Transverse colon (tissue), 4 donors: ENCODE results near the gene ZCWPW1. TPM values are rescaled to one million over a fixed set of nuclear protein-coding genes. Genes with fewer than 3 reads are reported as not detected.

Source experiments
- DNase-seq: peaks from one replicate; pipeline ENCODE4 v3.0.0-alpha.2; 2019
- H3K27ac ChIP-seq, 4 donors: fragments of 200-600 bp; sonication (generic); 2 replicates each; pipeline ENCODE4 v1.5.1; 2016 to 2018; ENCODE audit warnings: inconsistent platforms in 4 of 4
- H3K27me3 ChIP-seq: fragments of 200-600 bp; sonication (generic); 2 replicates; pipeline ENCODE4 v1.5.1; 2017; ENCODE audit warnings: inconsistent platforms
- H3K36me3 ChIP-seq, 4 donors: fragments of 200-600 bp; sonication (generic); 2 replicates each; pipeline ENCODE4 v1.5.1; 2017 to 2019; ENCODE audit warnings: inconsistent platforms in 4 of 4
- H3K4me1 ChIP-seq, 4 donors: fragments of 200-600 bp; sonication (generic); 2 replicates each; pipeline ENCODE4 v1.5.1; 2017 to 2020; ENCODE audit warnings: inconsistent platforms in 4 of 4
- H3K4me3 ChIP-seq, 4 donors: fragments of 200-600 bp; sonication (generic); 1 replicate in 1 of 4; 2 replicates in 3 of 4; pipeline versions ENCODE4 v1.5.1 to v1.6.1; 2017 to 2019; ENCODE audit warnings: inconsistent platforms in 4 of 4
- H3K9me3 ChIP-seq, 2 donors: fragments of 200-600 bp; sonication (generic); 2 replicates each; pipeline ENCODE4 v1.5.1; 2017 to 2019; ENCODE audit warnings: inconsistent platforms in 2 of 2
- CTCF ChIP-seq, 5 experiments: fragments of 200-600 bp in 3 of 5; fragments of 450-650 bp in 2 of 5; sonication (generic) in 3 of 5; IDR thresholded peaks; 1 replicate in 2 of 5; 2 replicates in 3 of 5; pipeline ENCODE4 v1.5.1; 2016 to 2017; ENCODE audit warnings: antibody characterized with exemption in 5 of 5, inconsistent platforms in 3 of 5, mild to moderate bottlenecking in 2 of 5, moderate library complexity in 1 of 5
- EP300 ChIP-seq: sonication (generic); formaldehyde crosslinking; IDR thresholded peaks from one replicate; pipeline ENCODE4 v1.6.1; 2017; ENCODE audit warnings: antibody characterized with exemption, low read depth
- POLR2A ChIP-seq: fragments of 450-650 bp; IDR thresholded peaks from one replicate; pipeline ENCODE4 v1.6.1; 2016; ENCODE audit warnings: antibody characterized with exemption, mild to moderate bottlenecking, moderate library complexity
- POLR2AphosphoS5 ChIP-seq, 3 donors: sonication (generic); formaldehyde crosslinking; IDR thresholded peaks; one replicate each; pipeline ENCODE4 v1.6.1; 2016; ENCODE audit warnings: antibody characterized with exemption in 3 of 3
- WGBS, 2 donors: methylation state at CpG; one replicate each; pipeline ENCODE4 v1.1.5; 2018; ENCODE audit warnings: low coverage in 1 of 2; 5-methylcytosine and 5-hydroxymethylcytosine counted together
- in situ Hi-C, 4 donors: fragments of 200-750 bp; cut with MboI; loops; one replicate each; pipeline versions ENCODE4 v1.15.0 to v1.15.1; 2017; ENCODE audit warnings: low sequenced_read_pairs in 3 of 4, low pct_ligation_motif_present in 1 of 4, low pct_unique_long_range_greater_than_20kb in 1 of 4
- intact Hi-C: fragments of 100-400 bp; cut with DNase I; formaldehyde crosslinking; loops from one replicate; pipeline ENCODE4 v1.15.1; 2023; ENCODE audit warnings: low total_unique reads
- total RNA-seq, 4 donors: library from RNA; depleted of rRNA; stranded (reverse); fragments of >200 nt; gene quantifications; one replicate each; pipeline ENCODE4 v1.1.0, GENCODE V29; 2016

ZCWPW1 gene
- total RNA-seq, 4 donors from 2014 or later: 0.68 to 2.4 (median 0.80) TPM; not detected in 1

- H3K27me3 ChIP-seq: no peaks in the 10 kb centered on the region
- H3K4me3 ChIP-seq: peak overlapping the region in 2 of 4 donors; percentile 97 to 99
- peak overlapping the region; percentile 97 to 98 (median 98) for H3K27ac ChIP-seq
- WGBS, 2 donors: 31 to 38% methylated on average over 2 to 6 of the region's 6 CpGs
- no peaks in the 10 kb centered on the region for H3K36me3 ChIP-seq
- in situ Hi-C loops: loop anchor here in 1 of 4 donors (5.0 kb wide), 1 partner anchor 81 kb away; no protein-coding TSS in a partner anchor
- no peak for TF ChIP-seq POLR2A
- no peaks in the 10 kb centered on the region for H3K9me3 ChIP-seq
- peaks cover 39 to 66% (median 46%) of the 10 kb centered on the region in 4 donors for H3K4me1 ChIP-seq
- intact Hi-C loops: loop anchor here (10.0 kb wide), 1 partner anchor 229 kb away; the partner anchor contains the start of gene POP7
- DNase-seq: no peak
Observed at GRCh38 chr7:100476101-100476780, 47.7 kb upstream of the ZCWPW1 start.

- Histone ChIP-seq H3K36me3 (no peaks in the 10 kb centered on the region), H3K4me3 (peak overlapping the region in 1 of 4 donors; percentile 99), H3K27ac (peak overlapping the region; percentile 97 to 98 (median 98)), H3K9me3 (no peaks in the 10 kb centered on the region), H3K27me3 (no peaks in the 10 kb centered on the region), H3K4me1 (peaks cover 39 to 66% (median 46%) of the 10 kb centered on the region in 4 donors)
- TF ChIP-seq EP300: no peak
- no peak for TF ChIP-seq CTCF (IDR thresholded peaks at IDR 0.05)
- in situ Hi-C loops: loop anchor here in 1 of 4 donors (5.0 kb wide), 1 partner anchor 82 kb away; no protein-coding TSS in a partner anchor
- DNase-seq: no peak
- intact Hi-C loops: loop anchor here (10.0 kb wide), 1 partner anchor 229 kb away; the partner anchor contains the start of gene POP7
- 31% methylated on average over 9 of the region's 9 CpGs; no CpG with 5 or more reads in 1 of the 2 donors for WGBS, 2 donors
Observed at GRCh38 chr7:100475549-100475948, 47.0 kb upstream of the ZCWPW1 start.

- peaks cover 0 to 5% (median 0%) of the 10 kb centered on the region in 4 donors for H3K36me3 ChIP-seq
- peak overlapping the region; percentile 3 to 56 (median 42) for H3K27ac ChIP-seq
- peaks cover 39 to 70% (median 43%) of the 10 kb centered on the region in 4 donors for H3K4me1 ChIP-seq
Observed at GRCh38 chr7:100472854-100473499, 44.5 kb upstream of the ZCWPW1 start.

More at GRCh38 chr7:100472854-100473499, 44.5 kb upstream of the ZCWPW1 start:
- in situ Hi-C loops: loop anchor here (5.0 to 25.0 kb wide), 4 partner anchors 79 to 239 kb away; partner anchors contain the start of genes GIGYF1 (in 2 of the 4), EPO (in 1 of the 4) and POP7 (in 1 of the 4)
- no peak for DNase-seq
- TF ChIP-seq POLR2AphosphoS5 (IDR thresholded peaks at IDR 0.05): no peak
- no peak for TF ChIP-seq EP300
- TF ChIP-seq POLR2A: no peak
- no peak for TF ChIP-seq CTCF (IDR thresholded peaks at IDR 0.05)
- Histone ChIP-seq H3K9me3 (no peaks in the 10 kb centered on the region), H3K27me3 (no peaks in the 10 kb centered on the region), H3K4me3 (no peak overlapping the region)
- intact Hi-C loops: loop anchor here (10.0 kb wide), 1 partner anchor 232 kb away; the partner anchor contains the start of gene POP7
- 68 to 80% methylated on average over 1 to 14 of the region's 14 CpGs for WGBS, 2 donors
